Pancreas (tissue), 10 donors: Measurements from ENCODE around the gene PCGF6. TPM values are rescaled to one million over a fixed set of nuclear protein-coding genes. Genes with fewer than 3 reads are reported as not detected.

ENCODE experiments used
- ATAC-seq, 4 donors: fragments of 200-7000 bp; cut with Tn5 transposase; one replicate each; pipeline versions ENCODE4 v1.8.0 to v1.9.1; 2020; ENCODE audit warnings: mild to moderate bottlenecking in 4 of 4, moderate library complexity in 4 of 4
- DNase-seq, 6 donors: peaks; one replicate each; pipeline ENCODE4 v3.0.0-alpha.2; 2020
- FAIRE-seq: peaks from 2 replicates; lab custom pipeline; 2012; peaks lifted over from hg19 to GRCh38; lab: Jason Lieb, UNC
- H3K27ac ChIP-seq, 4 donors: fragments of 200-600 bp; sonication (generic); 1 replicate in 3 of 4; 2 replicates in 1 of 4; pipeline versions ENCODE4 v1.5.0 to v1.8.0; 2020
- H3K27me3 ChIP-seq, 4 donors: fragments of 200-600 bp; one replicate each; pipeline ENCODE4 v1.8.0; 2021
- H3K36me3 ChIP-seq, 3 donors: fragments of 200-600 bp; sonication (generic) in 1 of 3; one replicate each; pipeline versions ENCODE4 v1.5.0 to v1.8.0; 2020 to 2021
- H3K4me1 ChIP-seq, 3 donors: fragments of 200-600 bp; one replicate each; pipeline ENCODE4 v1.8.0; 2021
- H3K4me3 ChIP-seq, 4 donors: fragments of 200-600 bp; sonication (generic) in 2 of 4; one replicate each; pipeline versions ENCODE4 v1.5.0 to v1.8.0; 2020 to 2021
- H3K9me3 ChIP-seq, 4 donors: fragments of 200-600 bp; one replicate each; pipeline ENCODE4 v1.8.0; 2021
- CTCF ChIP-seq, 4 donors: fragments of 200-600 bp; sonication (generic) in 3 of 4; IDR thresholded peaks; one replicate each; pipeline versions ENCODE4 v1.5.0 to v1.8.0; 2021; ENCODE audit warnings: antibody characterized with exemption in 4 of 4
- WGBS, 2 donors: extraction: QIAGEN DNeasy Blood & Tissue Kit; methylation state at CpG; one replicate each; pipeline ENCODE4 v1.1.7; 2013; 5-methylcytosine and 5-hydroxymethylcytosine counted together
- intact Hi-C, 3 donors: fragments of 100-400 bp; cut with DNase I; formaldehyde crosslinking; loops; one replicate each; pipeline versions ENCODE4 v1.11.1 to v1.14.2; 2022
- polyA plus RNA-seq, 2 donors: library from polyadenylated mRNA; stranded (reverse); fragments of 200-250 nt; gene quantifications; one replicate each; pipeline ENCODE4 v1.2.3, GENCODE V29; 2013
- total RNA-seq, 6 donors: library from RNA; stranded (reverse); fragmentation: NEBNext Ultra II Directional in 4 of 6; extraction: Animal tissue kit (Norgen Biotek cat#: 25700) in 4 of 6; gene quantifications; one replicate each; pipeline versions ENCODE4 v1.2.1 to v1.2.4, GENCODE V29; 2021 to 2023
- donor health status: healthy with polysubstance abuse.
- donor health status: DM: no; HTN: no; CAD: no; lungs with moderate emphysema.
- donor health status: DM: no; HTN: no; CAD: no.
- donor health status: control.
- donor health status: control.
- donor health status: Bipolar disorder and iron deficiency.
- donor health status: DM: yes; HTN: yes; CAD: no.
- donor health status: DM: no; HTN: no; CAD: no.
- donor health status: DM: no; HTN: no; CAD: no.
- donor health status: DM: yes; HTN: yes; CAD: no.

PCGF6 gene
- total and polyA plus RNA-seq, 8 donors = 3.8 to 6.7 (median 5.1) TPM

- Histone ChIP-seq H3K4me1 (peaks cover 15 to 25% (median 15%) of the 10 kb centered on the region in 3 donors), H3K27me3 (no peaks in the 10 kb centered on the region), H3K27ac (peak overlapping the region; percentile 36 to 82 (median 69)), H3K36me3 (peaks cover 0 to 30% (median 12%) of the 10 kb centered on the region in 3 donors), H3K4me3 (peak overlapping the region; percentile 66 to 92 (median 78)), H3K9me3 (no peaks in the 10 kb centered on the region)
- FAIRE-seq = no peak
- peak in 2 of 4 donors; percentile 37 to 41 for ATAC-seq
- TF ChIP-seq CTCF (IDR thresholded peaks at IDR 0.05) = no peak
- intact Hi-C loops = no loop called here
- 0 to 1% methylated on average over 11 of the region's 11 CpGs for WGBS, 2 donors
- peak in 1 of 6 donors; percentile 27 for DNase-seq
Observed at GRCh38 chr10:103395754-103396066, 44.8 kb upstream of the PCGF6 start.

- DNase-seq (no peak), FAIRE-seq (no peak), ATAC-seq (no peak)
- intact Hi-C loops = no loop called here
- Histone ChIP-seq H3K27me3 (no peaks in the 10 kb centered on the region), H3K4me1 (peaks cover 15 to 25% (median 18%) of the 10 kb centered on the region in 3 donors), H3K27ac (no peak overlapping the region), H3K4me3 (no peak overlapping the region), H3K36me3 (peaks cover 0 to 33% (median 5%) of the 10 kb centered on the region in 3 donors), H3K9me3 (no peaks in the 10 kb centered on the region)
- WGBS, 2 donors = 85 to 86% methylated on average over 14 of the region's 14 CpGs
- no peak for TF ChIP-seq CTCF (IDR thresholded peaks at IDR 0.05)
Observed at GRCh38 chr10:103394180-103394579, 43.2 kb upstream of the PCGF6 start.

GRCh38 chr10:103382769-103383168, 31.8 kb upstream of the PCGF6 start:
- 95 to 98% methylated on average over 5 of the region's 5 CpGs for WGBS, 2 donors
- peaks cover 2 to 31% (median 11%) of the 10 kb centered on the region in 3 donors for H3K36me3 ChIP-seq
- FAIRE-seq = no peak

GRCh38 chr10:103374263-103374662, 23.3 kb upstream of the PCGF6 start:
- Histone ChIP-seq H3K27me3 (no peaks in the 10 kb centered on the region), H3K27ac (no peak overlapping the region), H3K36me3 (peaks cover 0 to 11% (median 0%) of the 10 kb centered on the region in 3 donors), H3K9me3 (no peaks in the 10 kb centered on the region), H3K4me3 (no peak overlapping the region), H3K4me1 (peaks cover 2 to 4% (median 3%) of the 10 kb centered on the region in 3 donors)
- 93 to 98% methylated on average over 5 of the region's 5 CpGs for WGBS, 2 donors
- FAIRE-seq (no peak), DNase-seq (no peak), ATAC-seq (no peak)
- no peak for TF ChIP-seq CTCF (IDR thresholded peaks at IDR 0.05)
- intact Hi-C loops = no loop called here

More at GRCh38 chr10:103382769-103383168, 31.8 kb upstream of the PCGF6 start:
- Histone ChIP-seq H3K4me1 (no peaks in the 10 kb centered on the region), H3K27ac (no peak overlapping the region), H3K4me3 (no peak overlapping the region), H3K27me3 (no peaks in the 10 kb centered on the region), H3K9me3 (no peaks in the 10 kb centered on the region)
- no peak for TF ChIP-seq CTCF (IDR thresholded peaks at IDR 0.05)
- ATAC-seq (no peak), DNase-seq (no peak)
- intact Hi-C loops = no loop called here

- WGBS, 2 donors = 86 to 92% methylated on average over 3 of the region's 3 CpGs
- DNase-seq = no peak
- peaks cover 0 to 11% (median 0%) of the 10 kb centered on the region in 3 donors for H3K36me3 ChIP-seq
- no peaks in the 10 kb centered on the region for H3K9me3 ChIP-seq
- no peak for TF ChIP-seq CTCF (IDR thresholded peaks at IDR 0.05)
- peaks cover 2 to 9% (median 8%) of the 10 kb centered on the region in 3 donors for H3K4me1 ChIP-seq
- no peak for FAIRE-seq
- H3K4me3 ChIP-seq = no peak overlapping the region
- intact Hi-C loops = no loop called here
- no peaks in the 10 kb centered on the region for H3K27me3 ChIP-seq
- no peak overlapping the region for H3K27ac ChIP-seq
- ATAC-seq = no peak
Observed at GRCh38 chr10:103373544-103373943, 22.6 kb upstream of the PCGF6 start.
